ENCODE data around the gene PSTPIP1.

The PSTPIP1 gene

DNA sequence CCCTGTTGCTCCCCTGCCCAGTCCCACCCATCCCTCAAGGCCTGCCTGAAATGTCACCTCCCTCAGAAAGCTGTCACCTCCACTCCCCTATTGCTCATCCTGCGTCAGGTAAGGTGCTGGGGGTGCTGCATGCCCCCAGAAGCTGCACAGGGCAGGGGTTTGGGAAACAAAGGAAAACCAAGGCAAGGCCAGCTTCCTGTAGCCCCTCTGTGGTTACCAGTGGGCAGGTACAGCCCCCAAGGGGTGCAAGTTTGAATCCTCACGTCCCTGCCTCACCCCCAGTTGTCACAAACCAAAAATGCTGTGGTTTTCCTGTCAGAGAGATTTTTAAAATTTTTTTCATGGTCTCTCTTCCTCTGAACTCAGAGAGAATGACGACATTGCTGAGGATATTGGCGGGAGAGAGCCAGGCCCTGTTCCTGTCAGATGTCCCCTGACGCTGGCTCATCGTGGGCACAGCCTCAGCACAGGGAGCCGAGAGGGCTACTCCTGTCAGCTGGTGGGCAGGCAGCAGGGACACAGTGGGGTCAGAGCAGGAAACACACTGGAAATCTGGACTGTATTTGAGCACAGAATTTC lies 27.0 kb downstream of the PSTPIP1 start:
- DNase-seq (ENCODE audit: low spot score), result no peak
- TF ChIP-seq, protein P1, sequence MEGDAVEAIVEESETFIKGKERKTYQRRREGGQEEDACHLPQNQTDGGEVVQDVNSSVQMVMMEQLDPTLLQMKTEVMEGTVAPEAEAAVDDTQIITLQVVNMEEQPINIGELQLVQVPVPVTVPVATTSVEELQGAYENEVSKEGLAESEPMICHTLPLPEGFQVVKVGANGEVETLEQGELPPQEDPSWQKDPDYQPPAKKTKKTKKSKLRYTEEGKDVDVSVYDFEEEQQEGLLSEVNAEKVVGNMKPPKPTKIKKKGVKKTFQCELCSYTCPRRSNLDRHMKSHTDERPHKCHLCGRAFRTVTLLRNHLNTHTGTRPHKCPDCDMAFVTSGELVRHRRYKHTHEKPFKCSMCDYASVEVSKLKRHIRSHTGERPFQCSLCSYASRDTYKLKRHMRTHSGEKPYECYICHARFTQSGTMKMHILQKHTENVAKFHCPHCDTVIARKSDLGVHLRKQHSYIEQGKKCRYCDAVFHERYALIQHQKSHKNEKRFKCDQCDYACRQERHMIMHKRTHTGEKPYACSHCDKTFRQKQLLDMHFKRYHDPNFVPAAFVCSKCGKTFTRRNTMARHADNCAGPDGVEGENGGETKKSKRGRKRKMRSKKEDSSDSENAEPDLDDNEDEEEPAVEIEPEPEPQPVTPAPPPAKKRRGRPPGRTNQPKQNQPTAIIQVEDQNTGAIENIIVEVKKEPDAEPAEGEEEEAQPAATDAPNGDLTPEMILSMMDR (IDR thresholded peaks at IDR 0.05; ENCODE audit: extremely low read depth, insufficient read depth, missing control alignments), result no peak
- in situ Hi-C loops (cut with MboI; ENCODE audit: low pct_unique_long_range_greater_than_20kb, low sequenced_read_pairs, unreplicated experiment), result no loop called here

DNA sequence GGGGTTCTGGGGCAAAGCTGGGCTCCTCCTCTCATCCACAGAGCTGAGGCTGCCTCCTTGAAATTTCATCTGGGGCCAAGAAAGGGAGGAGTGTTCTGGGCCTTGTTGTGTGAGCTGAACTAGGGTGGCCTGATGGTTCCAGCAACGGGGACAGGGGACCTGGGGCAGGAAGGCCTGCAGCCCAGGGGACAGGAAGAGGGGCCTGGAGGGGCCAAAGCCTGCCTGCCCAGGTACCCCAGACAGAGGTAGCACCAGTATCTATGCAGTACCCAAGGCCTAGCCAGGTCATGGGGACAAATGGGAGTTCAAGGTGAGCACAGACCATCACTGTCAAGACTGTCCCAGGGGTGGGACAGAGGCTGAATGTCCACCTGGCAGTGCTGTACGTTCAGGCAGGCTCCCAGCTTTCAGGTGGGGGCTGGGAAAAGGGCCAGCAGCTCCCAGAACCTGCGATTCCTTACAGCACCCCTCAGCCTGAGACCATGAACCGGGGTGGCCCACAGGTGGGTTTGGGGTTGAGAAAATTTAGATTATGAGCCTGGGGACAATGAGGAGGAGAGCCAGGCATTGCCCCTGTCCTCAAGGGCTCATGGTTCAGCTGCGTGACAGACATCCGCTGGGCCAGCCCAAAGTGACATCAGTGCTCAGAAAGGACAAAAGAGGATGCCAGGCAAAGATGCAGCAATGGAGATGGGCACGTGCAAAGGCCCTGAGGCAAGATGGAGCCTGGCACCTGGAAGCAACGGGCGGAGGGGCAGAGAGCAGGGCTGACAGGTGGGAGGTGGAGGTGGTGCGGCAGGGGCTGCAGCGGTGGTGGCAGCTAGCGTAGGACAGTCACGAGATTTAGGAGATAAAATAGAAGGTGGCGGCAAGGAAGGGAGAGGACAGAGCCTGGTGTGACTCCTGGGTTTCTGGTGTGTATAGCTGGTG lies 28.0 kb downstream of the PSTPIP1 start:
- DNase-seq (ENCODE audit: low spot score), result no peak

DNA sequence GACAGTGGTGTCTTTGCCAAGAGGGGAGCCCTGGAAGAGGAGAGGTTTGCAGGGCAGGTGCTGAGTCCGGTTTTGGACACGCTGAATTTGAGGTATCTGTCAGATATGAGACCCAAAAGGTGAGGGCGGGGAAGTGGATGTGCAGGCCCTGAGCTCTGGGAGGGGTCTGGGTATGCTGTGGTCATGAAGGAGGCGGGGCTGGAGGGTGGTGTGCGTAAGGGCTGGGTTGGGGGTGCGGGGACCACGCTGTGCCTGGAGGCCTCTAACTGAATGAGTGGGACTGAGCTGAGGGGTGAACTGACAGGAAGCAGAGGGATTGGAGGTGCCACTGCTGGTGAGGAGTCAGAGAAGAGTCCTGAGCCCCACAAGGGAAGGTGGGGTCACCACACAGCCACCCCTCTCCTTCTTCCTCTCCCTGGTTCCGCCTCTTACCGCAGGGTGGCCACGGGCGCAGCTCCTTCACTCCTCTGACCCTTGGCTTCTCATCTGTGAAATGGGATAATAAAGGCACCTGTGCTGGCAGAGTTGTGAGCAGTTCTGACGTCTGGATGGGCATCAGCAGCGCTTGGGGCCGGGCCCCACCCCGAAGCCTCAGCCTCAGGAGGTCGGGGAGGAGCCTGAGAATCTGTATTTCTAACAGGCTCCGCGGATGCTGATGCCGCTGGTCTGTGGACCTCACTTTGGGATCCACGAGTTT lies 28.8 kb downstream of the PSTPIP1 start:
- TF ChIP-seq, protein P1 (IDR thresholded peaks at IDR 0.05; ENCODE audit: extremely low read depth, insufficient read depth, missing control alignments), result no peak
- DNase-seq (ENCODE audit: low spot score), result no peak
- in situ Hi-C loops (cut with MboI; ENCODE audit: low pct_unique_long_range_greater_than_20kb, low sequenced_read_pairs, unreplicated experiment), result no loop called here

More for the DNA sequence above, 28.0 kb downstream of the PSTPIP1 start:
- TF ChIP-seq, protein P1 (IDR thresholded peaks at IDR 0.05; ENCODE audit: extremely low read depth, insufficient read depth, missing control alignments), result no peak
- in situ Hi-C loops (cut with MboI; ENCODE audit: low pct_unique_long_range_greater_than_20kb, low sequenced_read_pairs, unreplicated experiment), result no loop called here

DNA sequence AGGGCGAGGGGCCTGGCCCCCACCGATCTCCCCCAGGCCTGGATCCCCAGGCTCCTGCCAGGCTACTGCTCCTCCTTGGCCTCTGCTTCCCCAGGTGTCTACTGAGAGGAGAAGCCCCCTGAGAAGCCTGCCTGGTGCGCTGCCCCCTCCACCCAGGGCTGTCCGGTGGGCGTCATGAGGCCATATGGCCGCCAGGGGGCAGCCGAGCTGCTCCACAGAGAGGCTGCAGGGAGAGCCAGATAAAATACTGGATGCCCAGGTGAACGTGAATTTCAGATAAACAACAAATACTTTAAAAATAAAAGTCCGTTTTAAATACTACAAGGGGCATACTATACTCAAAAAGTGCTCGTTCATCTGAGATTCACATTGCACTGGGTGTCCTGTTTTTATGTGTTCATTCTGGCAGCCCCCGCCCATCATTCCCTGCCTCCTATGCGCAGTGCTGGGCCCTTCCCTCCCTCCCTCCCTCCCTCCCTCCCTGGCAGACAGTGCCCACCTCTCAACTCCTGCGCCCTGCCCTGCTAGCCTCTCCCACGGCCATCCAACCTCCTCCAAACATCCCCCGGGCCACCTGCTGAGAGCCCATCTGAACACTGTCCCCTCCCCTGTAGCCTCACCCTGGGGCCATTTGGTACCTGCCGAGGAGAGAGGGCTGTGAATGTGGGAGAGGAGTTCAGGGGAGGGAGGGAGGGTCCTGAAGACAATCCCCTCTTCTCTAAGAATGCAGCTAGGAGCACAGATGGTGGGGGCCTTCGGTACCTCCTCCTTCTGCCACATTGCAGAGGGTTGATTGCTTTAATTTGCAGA lies 29.6 kb downstream of the PSTPIP1 start:
- DNase-seq (ENCODE audit: low spot score), result peak; percentile 87
- TF ChIP-seq, protein P1 (IDR thresholded peaks at IDR 0.05; ENCODE audit: extremely low read depth, insufficient read depth, missing control alignments), result peak; percentile 94
- in situ Hi-C loops (cut with MboI; ENCODE audit: low pct_unique_long_range_greater_than_20kb, low sequenced_read_pairs, unreplicated experiment), result no loop called here

DNA sequence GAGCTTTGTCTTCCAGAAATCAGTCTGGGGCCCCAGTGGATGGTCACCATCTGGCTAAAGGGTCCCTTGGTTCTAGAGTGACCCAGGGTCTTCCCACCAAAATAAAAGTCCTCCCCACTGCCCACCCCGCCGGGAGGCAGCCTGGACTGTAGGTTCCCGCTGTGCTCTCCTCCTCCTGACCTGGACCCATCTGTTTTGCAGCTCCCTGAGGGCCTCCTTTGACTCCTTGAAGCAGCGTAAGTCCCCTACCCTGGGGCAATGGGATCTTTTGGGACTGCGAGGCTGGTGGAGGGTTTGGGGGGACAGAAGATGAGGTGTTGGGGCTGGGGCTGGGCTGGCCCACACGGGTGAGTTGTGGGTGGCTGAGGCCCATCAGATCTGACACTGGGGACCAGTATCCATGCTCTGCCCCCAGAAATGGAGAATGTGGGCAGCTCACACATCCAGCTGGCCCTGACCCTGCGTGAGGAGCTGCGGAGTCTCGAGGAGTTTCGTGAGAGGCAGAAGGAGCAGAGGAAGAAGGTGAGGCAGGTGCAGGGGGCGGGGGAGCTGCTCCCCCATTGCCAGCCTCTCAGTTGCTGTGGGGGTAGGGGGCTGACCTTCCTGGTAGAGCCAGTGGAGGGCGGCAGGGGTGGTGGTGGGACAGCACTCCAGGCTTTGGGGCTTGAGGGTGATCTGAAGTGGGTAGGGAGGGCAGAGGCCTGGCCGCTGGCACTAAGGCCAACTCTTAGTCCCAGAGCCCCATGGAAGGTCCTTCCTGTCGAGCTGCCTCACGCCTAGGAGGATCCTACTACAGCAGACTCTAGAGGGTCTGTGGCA lies 30.4 kb downstream of the PSTPIP1 start:
- TF ChIP-seq, protein P1 (IDR thresholded peaks at IDR 0.05; ENCODE audit: extremely low read depth, insufficient read depth, missing control alignments), result peak; percentile 1
- in situ Hi-C loops (cut with MboI; ENCODE audit: low pct_unique_long_range_greater_than_20kb, low sequenced_read_pairs, unreplicated experiment), result no loop called here
- no peak for DNase-seq (ENCODE audit: low spot score)
